HG03354 (cell line): ENCODE data around the gene SYNE1.
"Not testable (repeated sequence)": the region's sequence is repeated elsewhere in the genome, so short reads cannot be mapped to it uniquely, and the experiment has no call there.

Experiments used
- ATAC-seq: cut with Tn5 transposase; IDR thresholded peaks from one replicate; pipeline ENCODE4 v1.9.1; 2021; ENCODE audit warnings: mild to moderate bottlenecking; ENCODE audit not compliant: unreplicated experiment, poor library complexity, severe bottlenecking

The SYNE1 gene

DNA sequence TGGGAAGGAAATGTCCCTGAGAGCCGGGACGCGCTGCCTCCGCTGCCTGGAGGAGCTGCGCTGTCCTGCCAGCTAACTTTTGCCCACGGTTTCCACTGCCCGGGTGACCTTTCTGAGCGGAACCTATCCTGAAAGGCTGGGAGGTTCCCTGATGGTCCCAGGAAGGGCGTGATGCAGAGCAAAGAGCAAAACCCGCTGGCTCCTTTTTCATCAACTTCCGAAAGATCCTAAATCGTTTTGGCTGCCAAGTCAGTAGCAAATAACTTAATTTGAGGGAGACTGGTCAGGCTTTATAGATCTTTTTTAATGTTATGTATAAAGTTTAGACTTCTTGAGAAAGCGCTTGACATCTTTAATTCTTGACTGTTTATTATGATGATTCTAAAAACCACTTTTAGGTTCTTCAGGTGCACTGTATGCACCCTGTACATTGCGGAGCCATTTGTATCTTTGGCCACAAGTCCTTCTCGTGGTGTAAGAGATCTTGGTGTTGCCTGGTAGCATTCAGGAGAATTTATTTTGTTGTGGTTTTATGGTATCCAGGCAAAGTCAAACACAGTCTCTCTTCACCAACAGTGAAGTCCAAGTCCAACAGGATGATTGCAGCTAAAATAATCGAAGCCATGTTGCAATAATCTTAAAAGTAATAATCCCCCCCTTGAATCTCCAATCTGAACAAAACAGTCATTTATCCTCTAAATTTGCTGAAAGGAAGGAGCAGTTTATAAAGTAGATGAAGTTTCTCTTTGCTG, at the start of gene SYNE1:
TSS of gene SYNE1 (minus strand) at position 67 of the 752 bp plus-strand sequence. CDS start 9,031 bp downstream, outside the sequence.
- no peak for ATAC-seq

DNA sequence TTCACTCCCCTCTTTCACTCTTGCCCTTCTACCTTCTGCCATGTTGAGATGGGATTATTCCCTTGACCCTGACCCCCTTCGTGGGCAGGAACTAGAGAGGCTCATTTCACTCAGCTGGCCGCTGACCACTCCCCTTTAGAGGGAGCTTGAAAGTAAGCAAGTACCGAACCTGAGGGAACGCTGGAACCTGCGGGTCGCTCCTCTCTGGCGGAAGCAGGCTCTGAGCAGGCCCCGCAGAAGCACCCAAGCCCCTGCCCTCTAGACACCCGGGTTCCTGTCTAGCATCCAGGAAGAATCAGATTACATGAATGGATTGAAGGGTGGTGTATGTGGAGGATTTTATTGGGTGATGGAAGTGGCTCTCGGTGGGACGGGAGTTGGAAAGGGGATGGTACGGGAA, 48.7 kb upstream of the SYNE1 start:
- ATAC-seq: no peak

GRCh38 chr6:152682935-152683334, 45.8 kb upstream of the SYNE1 start:
- not testable (repeated sequence) for ATAC-seq

DNA sequence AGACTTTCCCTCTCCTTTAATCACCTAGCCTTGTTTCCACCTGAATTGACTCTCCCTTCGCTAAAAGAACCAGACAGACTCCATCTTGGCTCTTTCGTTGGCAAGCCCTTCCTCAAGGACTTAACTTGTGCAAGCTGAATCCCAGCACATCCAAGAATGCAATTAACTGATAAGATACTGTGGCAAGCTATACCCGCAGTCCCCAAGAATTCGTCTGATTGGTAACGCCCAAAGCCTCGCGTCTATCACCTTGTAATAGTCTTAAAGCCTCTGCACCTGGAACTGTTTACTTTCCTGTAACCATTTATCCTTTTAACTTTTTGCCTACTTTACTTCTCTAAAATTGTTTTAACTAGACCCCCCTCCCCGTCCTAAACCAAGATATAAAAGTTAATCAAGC, 45.0 kb upstream of the SYNE1 start:
- no peak for ATAC-seq

DNA sequence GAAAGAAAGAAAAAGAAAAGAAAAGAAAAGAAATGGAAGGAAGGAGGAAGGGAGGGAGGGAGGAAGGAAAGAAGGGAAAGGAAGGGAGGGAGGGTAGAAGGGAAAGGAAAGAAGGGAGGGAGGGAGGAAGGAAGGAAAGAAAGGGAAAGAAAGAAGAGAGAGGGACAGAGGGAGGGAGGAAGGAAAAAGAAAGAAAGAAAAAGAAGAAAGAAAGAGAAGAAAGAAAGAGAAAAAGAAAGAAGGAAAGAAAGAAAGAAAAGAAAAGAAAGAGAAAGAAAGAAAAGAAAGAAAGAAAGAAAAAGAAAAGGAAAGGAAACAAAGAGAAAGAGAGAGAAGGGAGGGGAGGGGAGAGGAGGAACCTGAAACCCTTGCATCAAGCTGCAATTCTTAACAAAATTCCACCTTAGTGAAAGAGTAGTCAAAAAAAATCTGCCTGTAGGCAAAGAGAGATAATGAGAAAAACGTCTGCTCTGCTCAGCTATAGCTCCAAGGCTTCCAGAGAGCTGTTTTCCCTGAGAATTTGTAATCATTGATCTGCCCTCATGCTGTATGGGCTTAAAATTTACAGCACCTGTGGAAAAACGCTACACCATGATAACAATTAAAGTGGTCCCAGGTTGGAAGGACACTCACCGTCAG, 43.8 kb upstream of the SYNE1 start:
- no peak for ATAC-seq

- no peak for ATAC-seq
Measured at GRCh38 chr6:152680151-152680550, 43.0 kb upstream of the SYNE1 start.

- ATAC-seq: no peak
Measured at GRCh38 chr6:152673236-152673635, 36.1 kb upstream of the SYNE1 start.

DNA sequence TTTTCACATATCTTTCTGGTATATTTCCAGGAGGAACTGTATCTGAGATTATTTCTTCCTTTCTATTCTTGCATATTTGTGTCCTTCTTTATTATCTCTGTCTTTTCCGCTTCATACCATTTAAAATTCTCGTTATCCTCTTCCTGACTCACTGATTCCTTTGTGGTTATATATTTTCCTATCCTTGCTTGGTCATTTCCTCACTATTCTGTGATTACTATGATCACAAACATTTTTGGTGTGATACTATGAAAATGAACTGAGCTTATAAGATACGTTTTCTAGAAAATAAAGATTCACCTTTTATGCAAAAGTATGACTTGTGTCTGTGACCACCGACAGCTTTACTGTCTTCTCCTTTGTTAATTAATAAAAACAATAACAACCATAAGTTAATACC, 34.0 kb upstream of the SYNE1 start:
- no peak for ATAC-seq

DNA sequence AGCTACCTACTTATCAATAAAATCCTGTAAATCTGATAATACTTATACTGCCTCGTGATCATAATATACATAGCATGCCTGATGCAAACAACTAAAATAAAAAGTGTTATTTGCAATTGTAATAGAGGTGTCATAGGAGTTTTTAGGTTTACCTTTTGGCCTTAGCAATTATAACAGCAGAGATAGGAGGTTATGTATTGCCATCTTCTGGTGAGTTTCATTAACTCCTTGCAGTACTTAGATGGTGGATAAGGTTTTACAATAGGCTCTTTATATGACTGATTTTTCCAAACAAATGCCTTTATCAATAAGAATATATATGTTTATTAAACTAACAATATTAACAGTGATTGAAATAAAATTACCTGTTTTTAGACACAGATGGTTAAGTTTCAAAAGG, 32.7 kb upstream of the SYNE1 start:
- ATAC-seq: no peak

- no peak for ATAC-seq
Measured at GRCh38 chr6:152661776-152662175, 24.6 kb upstream of the SYNE1 start.

GRCh38 chr6:152651986-152652385, 14.8 kb upstream of the SYNE1 start:
- no peak for ATAC-seq

DNA sequence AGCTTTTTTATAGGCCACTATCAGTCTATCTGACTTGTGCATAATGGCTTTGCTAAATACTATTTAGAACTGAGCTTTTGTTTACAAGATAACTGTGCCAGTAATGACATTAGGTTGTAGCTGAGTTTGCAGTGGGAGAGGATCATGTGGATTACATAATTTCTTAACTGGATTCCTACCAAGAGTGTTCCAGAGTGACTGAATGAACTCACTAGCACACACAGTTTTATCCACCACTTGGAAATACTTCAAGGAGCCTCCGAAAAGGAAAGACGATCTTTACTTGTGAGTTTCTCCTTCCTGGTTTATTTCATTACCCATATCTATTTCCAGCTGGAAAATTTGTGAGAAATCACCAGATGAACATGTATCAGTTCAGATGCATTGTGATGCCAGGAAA, 10.9 kb upstream of the SYNE1 start:
- ATAC-seq: no peak

- ATAC-seq: not testable (repeated sequence)
Measured at GRCh38 chr6:152646732-152647131, 9.6 kb upstream of the SYNE1 start.

DNA sequence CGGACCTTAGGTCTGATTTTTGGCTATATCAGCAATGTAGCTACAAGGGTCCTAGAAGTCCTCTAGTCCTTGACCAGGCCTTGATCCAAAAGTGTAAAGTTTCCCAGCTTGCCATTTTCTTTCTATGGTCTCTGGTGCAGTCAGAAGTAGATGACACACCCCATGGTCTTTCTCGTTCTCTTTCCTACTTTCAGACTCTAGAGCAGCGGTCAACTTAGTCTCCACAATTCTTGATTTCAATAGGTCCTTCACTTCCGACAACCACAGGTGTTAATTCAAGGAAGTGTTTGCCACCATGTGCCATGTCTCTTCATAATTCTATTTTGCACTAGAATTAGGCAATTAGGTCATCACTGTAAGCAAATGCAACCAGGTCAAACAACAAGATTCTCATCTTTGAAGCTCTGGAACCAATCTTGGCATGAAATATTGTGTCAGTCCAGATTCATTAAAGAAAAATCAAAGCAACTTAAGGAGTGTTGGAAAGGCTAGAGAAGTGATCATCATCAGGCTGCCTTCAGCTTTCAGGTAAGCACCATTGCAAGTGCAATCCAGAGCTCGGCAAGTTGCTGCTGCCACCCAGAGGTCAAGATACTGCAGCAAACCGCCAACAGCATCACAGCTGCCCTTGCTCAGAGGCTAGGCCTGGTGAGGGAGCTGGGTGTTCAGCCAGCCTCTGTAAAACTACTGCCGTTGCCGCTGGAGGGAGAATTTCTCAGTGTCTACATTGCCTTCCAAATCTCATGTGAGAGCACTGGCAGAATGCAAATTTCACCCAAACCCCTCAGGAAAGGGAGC, 5.6 kb upstream of the SYNE1 start:
- peak; percentile 91 for ATAC-seq

DNA sequence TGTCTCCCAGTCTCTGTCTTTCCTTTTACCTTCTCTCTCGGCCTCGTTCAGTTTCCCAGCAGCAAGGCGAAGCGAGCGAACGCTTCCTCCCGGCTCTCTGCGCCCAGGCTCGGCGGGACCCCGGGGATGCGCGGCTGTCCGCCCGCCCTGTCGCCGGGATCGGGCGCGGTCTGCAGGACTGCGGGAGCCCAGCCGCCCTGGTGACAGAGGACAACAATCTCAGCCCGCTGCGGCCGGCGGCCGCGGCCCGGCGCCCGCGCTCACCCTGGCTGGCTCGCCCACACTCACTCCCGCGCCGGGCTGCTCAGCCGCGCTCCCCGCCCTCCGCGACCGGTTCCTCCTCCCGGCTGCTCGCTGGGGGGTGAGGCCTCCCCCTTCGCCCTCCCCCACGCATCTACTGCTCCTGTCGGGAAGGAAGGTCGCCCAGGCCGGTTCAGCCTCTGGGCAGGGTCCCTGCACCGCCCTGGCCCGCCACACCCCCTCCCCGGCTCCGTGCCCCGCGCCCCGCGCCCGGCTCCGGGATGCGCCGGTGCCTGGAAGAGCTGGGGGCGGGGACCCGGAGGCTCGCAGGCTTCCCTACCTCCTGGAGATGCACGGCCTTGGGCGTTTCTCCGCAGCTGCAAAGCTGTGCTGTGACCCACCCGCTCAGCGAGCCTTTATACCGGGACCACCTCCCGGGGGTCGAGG, 410 bp downstream of the SYNE1 start:
- ATAC-seq: peak; percentile 51

- peak; percentile 49 for ATAC-seq
Measured at GRCh38 chr6:152636021-152636608, 1.0 kb downstream of the SYNE1 start.

DNA sequence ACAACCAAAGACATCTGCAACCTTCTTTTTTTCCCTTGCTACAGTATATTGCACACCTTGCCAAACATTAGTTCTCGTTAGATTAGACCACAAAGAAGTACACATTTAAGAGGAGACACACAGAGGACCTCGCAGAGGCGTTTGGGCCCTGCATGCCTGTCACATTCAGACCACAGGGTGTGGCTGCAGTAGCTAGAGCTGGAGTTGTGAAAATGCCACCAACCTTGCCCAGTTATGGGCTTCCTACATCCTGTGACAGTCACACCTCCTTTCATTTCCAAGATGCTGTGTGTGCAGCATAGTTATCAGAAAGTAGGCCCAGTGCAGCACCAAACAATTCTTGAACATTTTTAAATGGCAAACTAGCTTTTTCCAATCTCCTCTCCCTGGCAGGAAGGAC, 2.4 kb downstream of the SYNE1 start:
- ATAC-seq: no peak

GRCh38 chr6:152632121-152632782, 4.9 kb downstream of the SYNE1 start:
- ATAC-seq: no peak

DNA sequence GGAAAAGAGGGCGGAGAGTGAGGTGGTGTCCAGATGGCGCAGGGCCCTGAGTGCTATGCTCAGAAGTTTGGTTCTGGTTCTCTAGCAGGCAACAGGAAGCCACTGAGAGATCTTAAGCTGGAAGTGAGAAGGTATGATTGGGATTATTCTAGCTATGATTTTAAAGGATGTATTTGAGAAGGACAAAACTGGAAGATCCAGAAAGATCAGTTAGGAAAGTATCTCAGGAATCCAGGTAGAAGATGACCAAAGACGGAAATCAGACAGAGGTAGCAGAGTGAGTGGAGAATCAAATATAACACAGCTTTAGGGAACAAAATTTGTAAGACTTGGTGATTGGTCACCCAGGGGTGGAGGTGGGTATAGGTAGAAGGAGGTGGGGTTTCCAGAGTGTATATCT, 5.8 kb downstream of the SYNE1 start:
- no peak for ATAC-seq
